GM12891 (cell line): ENCODE results near the gene NRXN3.

Experiments
- DNase-seq: peaks from one replicate; pipeline ENCODE4 v3.0.0; 2011; ENCODE audit warnings: low spot score; ENCODE audit not compliant: insufficient read length
- FAIRE-seq: peaks from 2 replicates; lab custom pipeline; 2011; peaks lifted over from hg19 to GRCh38; lab: Jason Lieb, UNC
- PAX5 ChIP-seq: IDR thresholded peaks from 2 replicates; pipeline ENCODE4 v1.6.1; 2011; ENCODE audit warnings: low read length, moderate library complexity, mild to moderate bottlenecking; ENCODE audit not compliant: insufficient read depth, severe bottlenecking
- POLR2A ChIP-seq: IDR thresholded peaks from 2 replicates; pipeline ENCODE4 v1.6.1; 2011; ENCODE audit warnings: low read depth, low read length, control low read depth
- POLR2AphosphoS5 ChIP-seq: IDR thresholded peaks from 2 replicates; pipeline ENCODE4 v1.6.1; 2011; ENCODE audit warnings: low read depth, low read length, control low read depth
- POU2F2 ChIP-seq: IDR thresholded peaks from 2 replicates; pipeline ENCODE4 v1.6.1; 2011; ENCODE audit warnings: low read depth, mild to moderate bottlenecking, control low read depth, low read length, moderate library complexity
- SPI1 ChIP-seq: IDR thresholded peaks from 2 replicates; pipeline ENCODE4 v1.6.1; 2011; ENCODE audit warnings: low read depth, low read length, control low read depth
- TAF1 ChIP-seq: IDR thresholded peaks from 2 replicates; pipeline ENCODE4 v1.6.1; 2011; ENCODE audit warnings: low read depth, low read length, control low read depth

NRXN3 gene

GRCh38 chr14:78172428-78172827, 2.3 kb downstream of the NRXN3 start:
- FAIRE-seq = no peak
- no peak for TF ChIP-seq POLR2A
- no peak for TF ChIP-seq POU2F2
- no peak for TF ChIP-seq SPI1
- no peak for TF ChIP-seq POLR2AphosphoS5
- TF ChIP-seq PAX5 = no peak
- TF ChIP-seq TAF1 = no peak
- no peak for DNase-seq

- DNase-seq = no peak
- FAIRE-seq = no peak
- TF ChIP-seq POLR2AphosphoS5 = no peak
- no peak for TF ChIP-seq TAF1
- no peak for TF ChIP-seq POLR2A
- no peak for TF ChIP-seq SPI1
- TF ChIP-seq PAX5 = no peak
- TF ChIP-seq POU2F2 = no peak
Measured at GRCh38 chr14:78173346-78174035, 3.3 kb downstream of the NRXN3 start.

GRCh38 chr14:78175412-78175811, 5.2 kb downstream of the NRXN3 start:
- TF ChIP-seq PAX5 (no peak), TAF1 (no peak), POU2F2 (no peak), POLR2A (no peak), POLR2AphosphoS5 (no peak), SPI1 (no peak)
- DNase-seq = no peak
- no peak for FAIRE-seq

- DNase-seq (no peak), FAIRE-seq (no peak)
- TF ChIP-seq SPI1 = no peak
- no peak for TF ChIP-seq POLR2A
- no peak for TF ChIP-seq TAF1
- TF ChIP-seq PAX5 = no peak
- TF ChIP-seq POLR2AphosphoS5 = no peak
- no peak for TF ChIP-seq POU2F2
Measured at GRCh38 chr14:78178071-78178470, 7.9 kb downstream of the NRXN3 start.

- no peak for DNase-seq
- no peak for FAIRE-seq
- TF ChIP-seq POLR2AphosphoS5 = no peak
Measured at GRCh38 chr14:78178971-78179370, 8.8 kb downstream of the NRXN3 start.

GRCh38 chr14:78181270-78181669, 11.1 kb downstream of the NRXN3 start:
- FAIRE-seq = no peak
- TF ChIP-seq POU2F2 (no peak), POLR2A (no peak), PAX5 (no peak), SPI1 (no peak), TAF1 (no peak), POLR2AphosphoS5 (no peak)

GRCh38 chr14:78182722-78183121, 12.5 kb downstream of the NRXN3 start:
- no peak for DNase-seq
- FAIRE-seq = no peak
- no peak for TF ChIP-seq PAX5
- no peak for TF ChIP-seq POLR2AphosphoS5
- no peak for TF ChIP-seq TAF1

More at GRCh38 chr14:78181270-78181669, 11.1 kb downstream of the NRXN3 start:
- DNase-seq = no peak

GRCh38 chr14:78184157-78184556, 14.0 kb downstream of the NRXN3 start:
- TF ChIP-seq TAF1 (no peak), POLR2AphosphoS5 (no peak), PAX5 (no peak), POLR2A (no peak), SPI1 (no peak)
- FAIRE-seq (no peak), DNase-seq (no peak)

GRCh38 chr14:78186277-78186676, 16.1 kb downstream of the NRXN3 start:
- DNase-seq = no peak
- no peak for FAIRE-seq
- TF ChIP-seq POLR2AphosphoS5 (no peak), SPI1 (no peak), TAF1 (no peak), POLR2A (no peak), PAX5 (no peak), POU2F2 (no peak)

GRCh38 chr14:78188882-78189281, 18.7 kb downstream of the NRXN3 start:
- TF ChIP-seq POU2F2 (no peak), POLR2A (no peak), PAX5 (no peak), SPI1 (no peak)
- DNase-seq (no peak), FAIRE-seq (no peak)
